ENCODE data around the gene MRTFA.

MRTFA gene

GRCh38 chr22:40446203-40446602 is 190.3 kb downstream of the MRTFA start:
- DNase-seq = no peak

DNA sequence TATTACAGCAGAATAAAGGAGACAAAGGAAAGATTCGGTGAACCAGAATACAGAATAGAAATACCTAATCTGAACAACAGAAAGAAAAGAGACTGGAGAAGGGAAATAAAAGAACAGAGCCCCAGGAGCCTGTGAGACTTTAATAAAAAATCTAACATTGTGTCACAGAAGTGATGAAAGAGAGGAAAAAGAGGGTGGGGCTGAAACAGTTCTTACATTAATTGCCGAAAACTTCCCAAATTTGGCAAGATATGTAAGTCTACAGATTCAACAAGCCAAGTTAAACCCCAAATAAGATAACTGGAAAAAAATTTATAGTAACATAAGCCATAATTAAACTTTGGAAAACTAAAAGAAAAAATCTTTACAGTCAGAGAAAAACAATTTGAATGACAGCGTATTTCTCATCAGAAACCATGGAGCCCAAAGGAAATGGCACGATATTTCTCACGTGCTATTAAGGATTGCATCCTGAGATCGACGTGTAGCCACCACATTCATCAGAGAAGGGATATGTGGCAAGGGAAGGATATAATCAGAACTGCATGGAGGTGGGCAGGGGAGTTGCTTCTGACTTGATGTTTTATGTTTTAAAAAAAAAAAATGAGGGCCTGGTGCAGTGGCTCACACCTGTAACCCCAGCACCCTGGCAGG is 192.2 kb downstream of the MRTFA start:
- no peak for DNase-seq

GRCh38 chr22:40443732-40444131 is 192.8 kb downstream of the MRTFA start:
- no peak for DNase-seq

- no peak for DNase-seq
Observed at GRCh38 chr22:40441761-40442390, 194.6 kb downstream of the MRTFA start.

DNA sequence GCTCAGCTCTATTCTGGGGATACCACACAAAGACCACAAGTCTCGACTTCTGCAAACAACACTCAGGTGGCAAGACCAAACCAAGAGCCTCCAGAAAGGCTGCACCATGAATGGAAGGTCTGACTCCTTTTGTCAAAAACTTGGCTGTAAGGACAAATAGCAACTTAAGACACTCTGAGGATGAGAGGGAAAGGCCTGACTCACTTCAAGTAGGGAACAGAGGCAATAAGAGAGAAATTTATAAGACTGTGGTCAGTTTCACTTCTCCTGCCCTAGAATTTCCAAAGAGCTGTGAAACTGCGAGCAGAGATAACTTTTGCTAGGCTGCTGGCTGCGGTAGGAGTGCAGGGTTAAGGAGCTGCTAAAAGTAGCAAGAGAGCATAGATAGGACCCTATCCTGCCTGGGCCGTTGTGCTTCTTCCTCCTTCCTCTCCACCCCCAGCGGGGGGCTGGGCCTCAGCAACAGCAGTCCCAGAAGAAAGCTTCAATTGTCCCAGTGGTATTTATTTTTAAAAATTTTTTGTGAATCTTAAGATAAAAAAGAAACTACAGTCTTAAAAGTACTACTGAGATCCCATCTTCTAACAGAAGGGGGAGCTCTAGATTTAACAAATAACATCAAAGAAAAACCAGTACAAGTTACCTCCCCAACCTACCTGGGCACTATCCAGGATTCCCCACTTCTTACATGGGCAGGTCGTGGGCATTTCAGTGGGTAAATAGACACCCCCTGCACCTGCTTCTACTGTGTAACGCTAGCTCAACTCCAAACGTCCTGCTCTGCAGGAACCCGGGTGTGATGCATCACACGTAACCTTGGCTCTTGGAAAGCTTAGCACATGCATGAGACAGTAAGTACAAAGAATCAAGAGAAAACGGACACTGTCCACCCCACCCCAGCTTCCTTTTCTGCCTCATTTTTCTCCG is 199.8 kb downstream of the MRTFA start:
- no peak for DNase-seq

- DNase-seq = no peak
Observed at GRCh38 chr22:40434745-40435144, 201.8 kb downstream of the MRTFA start.

DNA sequence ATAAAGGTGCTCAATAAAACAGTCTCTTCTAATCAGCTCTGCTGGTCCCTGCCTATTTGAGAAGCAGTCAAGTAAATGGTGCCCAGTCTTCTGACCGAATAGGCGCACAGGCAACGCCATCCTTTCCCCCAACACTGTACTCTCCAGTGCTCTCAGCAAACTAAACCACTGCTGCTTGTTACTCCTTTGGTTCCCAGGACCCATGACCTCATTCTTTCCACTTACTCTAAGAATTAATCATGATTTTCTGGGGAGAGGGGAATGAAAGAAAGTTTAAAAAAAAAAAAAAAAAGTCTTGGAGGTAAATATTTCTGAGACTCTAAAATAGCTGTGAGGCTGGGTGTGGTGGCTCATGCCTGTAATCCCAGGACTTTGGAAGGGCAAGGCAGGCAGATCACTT is 202.4 kb downstream of the MRTFA start:
- DNase-seq = no peak

DNA sequence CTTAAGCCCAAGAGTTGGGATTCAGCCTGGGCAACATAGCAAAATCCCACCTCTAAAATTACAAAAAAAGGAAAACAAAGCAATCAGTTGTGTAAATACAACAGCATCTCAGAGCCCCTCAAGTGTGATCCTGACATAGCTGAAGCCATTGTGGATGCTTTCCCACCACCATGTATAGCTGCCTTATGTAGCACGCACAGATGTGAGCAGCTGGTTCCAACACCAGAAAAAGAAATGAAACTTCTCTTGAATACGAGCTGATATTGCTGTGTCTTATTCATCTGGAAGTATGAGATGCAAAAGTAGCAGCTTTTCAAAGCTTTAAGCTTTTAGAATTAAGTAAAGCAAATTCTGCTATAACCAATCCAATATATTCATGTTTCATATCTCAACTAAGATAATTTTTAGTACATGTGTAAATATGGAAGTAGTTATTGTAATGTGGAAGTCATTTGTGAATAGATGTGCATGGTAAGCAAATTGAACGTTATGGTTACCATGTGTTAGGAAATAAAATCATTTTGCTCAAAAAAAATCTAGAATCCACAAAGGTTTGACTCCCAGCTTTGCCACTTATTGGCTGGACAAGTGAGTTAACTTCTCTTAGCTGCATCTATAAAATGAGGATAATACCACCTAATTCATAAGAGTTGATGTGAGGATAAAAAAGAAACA is 203.0 kb downstream of the MRTFA start:
- DNase-seq = no peak

DNA sequence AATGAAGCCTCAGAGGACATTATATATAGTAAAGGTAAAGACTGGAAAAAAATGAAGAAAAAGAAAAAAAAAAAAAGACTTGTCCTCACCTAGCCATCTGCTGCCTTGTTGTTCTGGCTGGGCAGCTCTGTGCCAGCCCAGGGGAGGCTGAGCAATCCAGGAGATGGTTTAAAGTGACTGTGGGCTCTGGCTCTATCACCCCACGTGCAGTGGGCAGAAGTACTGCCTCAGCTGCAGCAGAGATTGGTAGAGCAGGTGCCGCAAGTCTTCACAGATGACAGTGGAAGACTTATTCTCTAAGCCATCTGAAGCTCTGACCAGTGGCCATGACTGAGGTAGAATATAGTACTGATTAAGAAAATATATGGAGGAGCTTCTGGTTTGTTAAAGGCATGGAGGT is 203.9 kb downstream of the MRTFA start:
- no peak for DNase-seq

GRCh38 chr22:40432157-40432556 is 204.4 kb downstream of the MRTFA start:
- DNase-seq = no peak

DNA sequence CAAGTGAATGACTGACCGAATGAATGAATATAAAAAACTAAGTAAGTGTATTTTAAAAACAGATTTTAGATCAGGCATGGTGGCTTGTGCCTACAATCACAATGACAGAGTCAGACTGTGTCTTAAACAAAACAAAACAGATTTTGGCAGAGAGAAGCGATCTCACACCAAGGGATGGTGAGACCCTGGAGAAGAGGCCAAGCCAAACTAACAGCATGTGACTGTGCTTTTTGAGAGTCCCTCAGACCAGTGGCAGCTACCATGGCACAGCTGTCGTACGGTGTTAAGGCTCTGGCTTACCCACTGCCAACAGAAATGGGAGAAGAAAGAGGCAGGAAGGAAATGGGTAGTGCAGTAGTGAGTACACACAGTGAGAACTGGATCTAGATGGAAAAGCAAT is 205.5 kb downstream of the MRTFA start:
- DNase-seq = no peak

GRCh38 chr22:40429481-40429880 is 207.0 kb downstream of the MRTFA start:
- DNase-seq = no peak

- DNase-seq = no peak
Observed at GRCh38 chr22:40428796-40429195, 207.7 kb downstream of the MRTFA start.

- DNase-seq = no peak
Observed at GRCh38 chr22:40426594-40427333, 209.8 kb downstream of the MRTFA start.

- no peak for DNase-seq
Observed at GRCh38 chr22:40425082-40425481, 211.4 kb downstream of the MRTFA start.

GRCh38 chr22:40423882-40424640 is 212.5 kb downstream of the MRTFA start:
- DNase-seq = no peak

DNA sequence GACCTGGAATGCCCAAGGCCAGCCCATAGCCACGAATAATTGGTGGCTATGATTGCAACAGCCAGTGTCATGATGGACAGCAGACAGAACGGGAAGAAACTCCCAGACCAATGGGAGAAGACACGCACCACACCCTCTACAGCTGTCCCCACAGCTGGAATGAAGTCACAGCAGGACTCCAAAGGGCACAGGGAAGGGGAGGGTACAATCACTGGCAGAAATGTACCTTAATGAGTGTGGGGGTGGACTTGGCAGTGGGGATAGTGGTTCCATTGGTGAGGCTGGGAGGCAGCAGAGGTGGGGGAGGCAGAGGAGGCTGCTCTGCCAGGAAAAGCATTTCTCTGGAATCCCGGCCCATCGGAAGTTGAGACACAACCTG is 213.2 kb downstream of the MRTFA start:
- no peak for DNase-seq

- no peak for DNase-seq
Observed at GRCh38 chr22:40422558-40423309, 213.8 kb downstream of the MRTFA start.

GRCh38 chr22:40421941-40422340 is 214.6 kb downstream of the MRTFA start:
- DNase-seq = no peak

DNA sequence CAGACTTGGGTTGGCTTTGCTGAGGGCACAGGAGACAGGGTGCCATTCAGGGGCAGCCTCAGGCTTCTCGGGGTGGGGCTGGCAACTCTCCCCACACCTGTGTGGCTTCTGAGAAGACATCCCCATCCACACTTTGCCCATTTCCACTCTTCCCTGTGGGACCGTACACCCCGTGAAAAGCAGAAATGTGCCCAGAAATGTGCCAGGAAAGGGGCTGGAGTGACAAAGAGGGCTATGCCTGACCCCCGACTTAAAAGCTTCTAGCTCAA is 215.5 kb downstream of the MRTFA start:
- DNase-seq = no peak

DNA sequence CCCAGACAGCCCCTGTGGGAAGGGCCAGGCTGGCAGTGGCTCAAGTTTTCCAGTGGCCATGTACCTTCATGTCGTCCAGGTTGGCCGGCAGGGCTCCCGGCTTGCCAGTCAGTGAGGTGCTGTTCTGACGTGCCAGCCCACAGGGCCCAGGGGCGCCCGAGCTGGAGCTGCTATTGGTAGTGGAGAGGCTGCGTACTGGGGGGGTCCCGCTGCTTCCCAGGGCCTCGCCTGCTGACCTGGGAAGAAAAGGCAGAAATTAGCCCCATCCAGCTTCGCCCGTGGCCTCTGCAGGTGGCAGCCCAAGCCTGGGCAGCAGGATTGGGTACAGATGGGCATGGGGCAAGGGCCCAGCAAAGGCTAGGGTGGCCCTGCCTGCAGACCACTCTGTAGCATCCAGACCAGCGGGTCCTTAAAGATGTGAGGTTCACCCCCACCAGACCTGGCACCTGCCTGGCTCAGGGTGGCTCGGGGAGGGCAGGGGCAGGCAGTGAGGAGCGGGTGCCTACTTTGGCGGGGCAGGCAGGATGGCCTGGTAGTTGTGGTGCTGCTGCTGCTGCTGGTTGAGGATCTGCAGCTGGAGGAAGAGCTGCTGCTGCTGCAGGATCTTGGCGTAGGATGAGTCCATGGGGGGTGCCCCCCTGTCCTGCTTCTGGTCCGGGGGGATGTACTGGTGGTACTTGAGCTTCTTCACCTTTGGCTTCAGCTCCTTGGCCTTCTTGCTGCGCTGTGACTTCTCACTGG is 216.0 kb downstream of the MRTFA start:
- no peak for DNase-seq

Data from NK-92 treated with Interleukin-12 subunit alpha and Interleukin-12 subunit beta, amount 100 ng/mL, for 24 hours (cell line).